Keratinocyte (primary cell): ENCODE data around the gene FREM2. TPM values are rescaled to one million over a fixed set of nuclear protein-coding genes. Genes with fewer than 3 reads are reported as not detected.

ENCODE experiments used
- DNase-seq: peaks from one replicate; pipeline ENCODE4 v3.0.0-alpha.2; 2011; ENCODE audit warnings: low read depth, missing footprints, low spot score
- FAIRE-seq: peaks from 2 replicates; lab custom pipeline; 2011; peaks lifted over from hg19 to GRCh38; lab: Jason Lieb, UNC
- H2AFZ ChIP-seq: 2 replicates; pipeline ENCODE4 v1.6.0; 2012; ENCODE audit warnings: low read length, control low read depth, inconsistent platforms; ENCODE audit not compliant: control insufficient read depth
- H3K27ac ChIP-seq: 2 replicates; pipeline ENCODE4 v1.5.1; 2011; ENCODE audit warnings: low read length; ENCODE audit not compliant: control insufficient read depth, insufficient read depth
- H3K27me3 ChIP-seq: 3 replicates; pipeline ENCODE4 v1.6.0; 2011; ENCODE audit warnings: low read length; ENCODE audit not compliant: control insufficient read depth, insufficient read depth; ENCODE audit errors: extremely low read depth
- H3K36me3 ChIP-seq, 2 experiments: 2 replicates in 1 of 2; 3 replicates in 1 of 2; pipeline ENCODE4 v1.5.1; 2011; ENCODE audit warnings: low read length in 2 of 2, mild to moderate bottlenecking in 1 of 2; ENCODE audit not compliant: control insufficient read depth in 2 of 2, insufficient read depth in 2 of 2; ENCODE audit errors: extremely low read depth in 1 of 2
- H3K4me1 ChIP-seq: 3 replicates; pipeline ENCODE4 v1.5.1; 2011; ENCODE audit warnings: low read length; ENCODE audit not compliant: control insufficient read depth, insufficient read depth; ENCODE audit errors: extremely low read depth
- H3K4me2 ChIP-seq: 3 replicates; pipeline ENCODE4 v1.6.0; 2011; ENCODE audit warnings: low read depth, low read length; ENCODE audit not compliant: control insufficient read depth, insufficient read depth; ENCODE audit errors: extremely low read depth
- H3K4me3 ChIP-seq, 3 experiments: fragments of 200-600 bp in 1 of 3; sonication (generic) in 1 of 3; 2 replicates in 2 of 3; 3 replicates in 1 of 3; pipeline ENCODE4 v1.5.1; 2011 to 2016; ENCODE audit warnings: low read length in 3 of 3, mild to moderate bottlenecking in 3 of 3, control low read depth in 2 of 3, inconsistent platforms in 1 of 3, low read depth in 1 of 3, mixed read lengths in 1 of 3, mixed run types in 1 of 3, moderate library complexity in 1 of 3; ENCODE audit not compliant: control insufficient read depth in 2 of 3, insufficient read depth in 2 of 3; ENCODE audit errors: extremely low read depth in 1 of 3
- H3K79me2 ChIP-seq: 2 replicates; pipeline ENCODE4 v1.6.0; 2012; ENCODE audit warnings: low read length; ENCODE audit not compliant: control insufficient read depth, insufficient read depth
- H3K9ac ChIP-seq: 3 replicates; pipeline ENCODE4 v1.6.0; 2011; ENCODE audit warnings: low read length; ENCODE audit not compliant: control insufficient read depth, insufficient read depth; ENCODE audit errors: extremely low read depth
- H3K9me1 ChIP-seq: 3 replicates; pipeline ENCODE4 v1.6.0; 2011; ENCODE audit warnings: low read length; ENCODE audit not compliant: control insufficient read depth, insufficient read depth; ENCODE audit errors: extremely low read depth
- H3K9me3 ChIP-seq: 2 replicates; pipeline ENCODE4 v1.5.1; 2012; ENCODE audit warnings: low read depth, low read length; ENCODE audit not compliant: control insufficient read depth
- H4K20me1 ChIP-seq: 3 replicates; pipeline ENCODE4 v1.6.0; 2011; ENCODE audit warnings: low read length; ENCODE audit not compliant: control insufficient read depth, insufficient read depth; ENCODE audit errors: extremely low read depth
- EZH2 ChIP-seq: IDR thresholded peaks from one replicate; pipeline ENCODE4 v1.6.1; 2012; ENCODE audit warnings: inconsistent platforms, mild to moderate bottlenecking, low read length, moderate library complexity
- dilution Hi-C: fragments of 300-500 bp; cut with MboI; formaldehyde crosslinking; loops from one replicate; pipeline ENCODE4 v1.7.0; 2020; ENCODE audit warnings: low sequenced_read_pairs; ENCODE audit not compliant: extremely low pct_ligation_motif_present
- polyA plus RNA-seq, 5 experiments: library from polyadenylated mRNA; depleted of rRNA in 3 of 5; stranded (reverse) in 3 of 5; stranded (forward) in 1 of 5; unstranded in 1 of 5; fragments of >200 nt; gene quantifications; 1 replicate in 1 of 5; 2 replicates in 3 of 5; 3 replicates in 1 of 5; pipeline versions ENCODE4 v1.2.1 to v1.2.3, GENCODE V29; 2011 to 2012; ENCODE audit warnings: missing spikeins in 2 of 5, low read depth in 1 of 5, low replicate concordance in 1 of 5
- TF ChIP-seq, protein P1 (sequence below), 3 experiments: IDR thresholded peaks in 1 of 3; conservative IDR thresholded peaks in 1 of 3; optimal IDR thresholded peaks in 1 of 3; 2 replicates in 2 of 3; 3 replicates in 1 of 3; pipeline versions ENCODE3 to v1.5.1; 2011; ENCODE audit warnings: low read length in 3 of 3, mild to moderate bottlenecking in 3 of 3, moderate library complexity in 2 of 3, control low read depth in 1 of 3, inconsistent platforms in 1 of 3; ENCODE audit not compliant: insufficient read depth in 2 of 3; ENCODE audit errors: extremely low read depth in 1 of 3

The FREM2 gene
- polyA plus RNA-seq, 1 donor (not counting 4 experiments of a cell fraction or from before 2014, with no cell fraction given) = 0.01 TPM

DNA sequence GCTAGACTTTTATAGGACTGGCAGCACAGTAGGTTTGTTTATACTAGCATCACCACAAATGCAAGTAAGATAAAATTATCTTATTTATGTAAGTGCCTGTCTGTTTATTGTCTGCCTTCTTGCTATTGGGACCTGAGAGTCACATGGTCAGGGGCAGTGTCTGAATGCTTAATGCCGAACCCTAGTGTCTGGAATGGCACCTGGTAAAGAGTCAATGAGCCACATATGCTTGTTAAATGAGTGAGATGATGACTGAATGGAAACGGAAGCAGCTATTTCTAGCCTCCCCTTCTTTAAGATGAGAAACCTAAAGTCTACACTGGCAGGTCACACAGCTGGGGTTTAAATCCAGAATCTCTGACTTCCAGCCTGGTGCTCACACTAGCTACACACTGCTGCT is 211.6 kb downstream of the FREM2 start:
- no peaks in the 10 kb centered on the region for H4K20me1 ChIP-seq
- dilution Hi-C loops = no loop called here

DNA sequence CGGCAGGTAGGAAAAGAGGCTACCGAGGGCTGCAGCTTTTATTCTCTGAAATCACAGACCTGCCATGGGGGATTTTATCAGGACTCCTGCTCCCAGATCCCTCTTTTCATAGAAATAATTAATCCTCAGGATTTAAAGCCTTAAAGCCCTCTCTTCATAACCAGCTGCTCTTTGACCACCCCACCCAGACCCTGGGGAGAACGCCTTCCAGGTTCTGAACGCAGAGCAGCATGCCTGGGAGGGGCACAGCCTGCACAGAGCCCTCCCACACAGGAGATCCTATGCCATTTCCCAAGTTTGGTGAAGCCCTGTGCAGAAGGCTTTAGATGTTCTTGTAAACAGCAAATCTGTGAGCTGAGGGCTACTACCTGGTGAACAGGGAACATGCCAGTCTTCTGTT is 212.7 kb downstream of the FREM2 start:
- no peak for TF ChIP-seq EZH2
- TF ChIP-seq, protein P1, sequence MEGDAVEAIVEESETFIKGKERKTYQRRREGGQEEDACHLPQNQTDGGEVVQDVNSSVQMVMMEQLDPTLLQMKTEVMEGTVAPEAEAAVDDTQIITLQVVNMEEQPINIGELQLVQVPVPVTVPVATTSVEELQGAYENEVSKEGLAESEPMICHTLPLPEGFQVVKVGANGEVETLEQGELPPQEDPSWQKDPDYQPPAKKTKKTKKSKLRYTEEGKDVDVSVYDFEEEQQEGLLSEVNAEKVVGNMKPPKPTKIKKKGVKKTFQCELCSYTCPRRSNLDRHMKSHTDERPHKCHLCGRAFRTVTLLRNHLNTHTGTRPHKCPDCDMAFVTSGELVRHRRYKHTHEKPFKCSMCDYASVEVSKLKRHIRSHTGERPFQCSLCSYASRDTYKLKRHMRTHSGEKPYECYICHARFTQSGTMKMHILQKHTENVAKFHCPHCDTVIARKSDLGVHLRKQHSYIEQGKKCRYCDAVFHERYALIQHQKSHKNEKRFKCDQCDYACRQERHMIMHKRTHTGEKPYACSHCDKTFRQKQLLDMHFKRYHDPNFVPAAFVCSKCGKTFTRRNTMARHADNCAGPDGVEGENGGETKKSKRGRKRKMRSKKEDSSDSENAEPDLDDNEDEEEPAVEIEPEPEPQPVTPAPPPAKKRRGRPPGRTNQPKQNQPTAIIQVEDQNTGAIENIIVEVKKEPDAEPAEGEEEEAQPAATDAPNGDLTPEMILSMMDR (optimal IDR thresholded peaks at IDR 0.05 in 1 of 3, IDR thresholded peaks at IDR 0.05 in 1 of 3, conservative IDR thresholded peaks at IDR 0.05 in 1 of 3; ENCODE audit: extremely low read depth in 1 of 3, insufficient read depth in 2 of 3, low read length in 3 of 3) = no peak
- Histone ChIP-seq H3K4me2 (no peak overlapping the region), H3K9me1 (no peaks in the 10 kb centered on the region), H3K79me2 (no peaks in the 10 kb centered on the region), H3K36me3 (no peaks in the 10 kb centered on the region), H3K27me3 (no peaks in the 10 kb centered on the region), H4K20me1 (no peaks in the 10 kb centered on the region), H3K9me3 (no peaks in the 10 kb centered on the region), H3K4me1 (peaks cover 13% of the 10 kb centered on the region), H3K27ac (no peak overlapping the region), H3K4me3 (no peak overlapping the region), H2AFZ (no peak overlapping the region), H3K9ac (no peak overlapping the region)
- dilution Hi-C loops = no loop called here
- DNase-seq (no peak), FAIRE-seq (no peak)

More for the DNA sequence above, 211.6 kb downstream of the FREM2 start:
- Histone ChIP-seq H3K79me2 (no peaks in the 10 kb centered on the region), H3K9me3 (no peaks in the 10 kb centered on the region), H3K4me1 (peaks cover 13% of the 10 kb centered on the region), H3K27ac (no peak overlapping the region), H2AFZ (no peak overlapping the region), H3K27me3 (no peaks in the 10 kb centered on the region), H3K4me2 (no peak overlapping the region), H3K36me3 (no peaks in the 10 kb centered on the region), H3K4me3 (no peak overlapping the region), H3K9me1 (no peaks in the 10 kb centered on the region), H3K9ac (no peak overlapping the region)
- no peak for DNase-seq
- no peak for FAIRE-seq
- TF ChIP-seq, protein P1 (optimal IDR thresholded peaks at IDR 0.05 in 1 of 3, IDR thresholded peaks at IDR 0.05 in 1 of 3, conservative IDR thresholded peaks at IDR 0.05 in 1 of 3; ENCODE audit: extremely low read depth in 1 of 3, insufficient read depth in 2 of 3, low read length in 3 of 3) = no peak
- TF ChIP-seq EZH2 = no peak
